Caki2 (cell line): ENCODE data around the gene VIM. TPM values are rescaled to one million over a fixed set of nuclear protein-coding genes. Genes with fewer than 3 reads are reported as not detected.

ENCODE experiments used
- DNase-seq: peaks from one replicate; pipeline ENCODE4 v3.0.0-alpha.2; 2015; ENCODE audit warnings: low read depth
- in situ Hi-C: cut with HindIII; loops from 2 replicates; pipeline ENCODE4 v1.10.0; 2016; ENCODE audit warnings: low sequenced_read_pairs, low pct_unique_long_range_greater_than_20kb, mixed read lengths
- total RNA-seq: library from RNA; depleted of rRNA; stranded (reverse); fragments of >200 nt; shearing (Covaris generic); gene quantifications from 2 replicates; pipeline ENCODE4 v1.2.3, GENCODE V29; 2014; ENCODE audit warnings: low replicate concordance; rRNA removed

VIM gene
- total RNA-seq, 1 experiment from 2014 or later = 4,793 TPM

- DNase-seq = no peak
- in situ Hi-C loops = no loop called here
Measured at GRCh38 chr10:17278607-17279240, 50.7 kb downstream of the VIM start.

- in situ Hi-C loops = no loop called here
- DNase-seq = no peak
Measured at GRCh38 chr10:17282311-17282710, 54.3 kb downstream of the VIM start.

- no peak for DNase-seq
- in situ Hi-C loops = no loop called here
Measured at GRCh38 chr10:17286562-17287550, 58.8 kb downstream of the VIM start.

Other genes with a start within 250 kb of the VIM start
- 0.03 and 0.34 TPM in 2 replicates for gene CUBN, start 98.4 kb upstream of the VIM start, total RNA-seq
- gene TRDMT1, start 26.6 kb upstream of the VIM start, total RNA-seq = 5.2 and 8.7 TPM in 2 replicates
- not detected in 2 replicates for gene ST8SIA6, start 226.4 kb downstream of the VIM start, total RNA-seq